SK-MEL-5 (cell line): ENCODE measurements around the gene NR2E3. TPM values are rescaled to one million over a fixed set of nuclear protein-coding genes. Genes with fewer than 3 reads are reported as not detected.
"Not testable (repeated sequence)": the region's sequence is repeated elsewhere in the genome, so short reads cannot be mapped to it uniquely, and the experiment has no call there.

Experiments used
- DNase-seq: peaks from one replicate; pipeline ENCODE4 v3.0.0-alpha.2; 2016; ENCODE audit warnings: low read depth, low spot score
- in situ Hi-C: cut with HindIII; loops from 2 replicates; pipeline ENCODE4 v1.10.0; 2016; ENCODE audit warnings: low sequenced_read_pairs, high pct_unique_total_duplicates, low pct_unique_long_range_greater_than_20kb
- small RNA-seq, 2 experiments: library from RNA; depleted of rRNA; stranded (forward); fragments of <200 nt; gene quantifications; one replicate each; pipeline ENCODE3, GENCODE V24; 2014
- total RNA-seq: library from RNA; depleted of rRNA; stranded (reverse); fragments of >200 nt; shearing (Covaris generic); gene quantifications from 2 replicates; pipeline ENCODE4 v1.2.3, GENCODE V29; 2014

Gene NR2E3
- total RNA-seq, 1 experiment from 2014 or later, result not detected

DNA sequence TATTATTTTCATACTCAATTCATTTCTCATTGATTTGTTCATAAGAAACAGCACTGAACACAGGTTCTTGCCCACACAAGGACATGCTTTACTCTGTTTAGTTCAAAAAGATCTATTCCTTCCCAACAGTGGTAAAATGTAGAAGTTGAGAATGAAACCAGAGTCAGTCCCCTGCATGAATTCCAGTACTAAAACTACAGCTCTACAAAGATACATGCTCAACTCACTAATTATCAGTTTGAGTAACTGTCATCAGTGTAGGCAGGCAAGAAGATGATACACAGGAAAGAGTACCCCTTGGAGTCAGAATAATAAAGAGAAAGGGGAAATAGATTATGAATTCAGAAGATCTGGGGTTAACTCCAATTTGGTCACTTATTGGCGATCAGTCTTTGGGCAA is 43.2 kb downstream of the NR2E3 start:
- DNase-seq, result no peak
- in situ Hi-C loops, result no loop called here

- in situ Hi-C loops, DNase-seq: not testable (repeated sequence)
Observed at GRCh38 chr15:71858232-71858631, 47.9 kb downstream of the NR2E3 start.

Small RNAs within 50 kb of the gene (small RNA-seq; reads per million reads assigned to genes)
- 0.02 to 2.7 reads per million in 2 experiments for gene RNA5SP399
